Measurements from ENCODE around the gene JDP2.

The JDP2 gene

DNA sequence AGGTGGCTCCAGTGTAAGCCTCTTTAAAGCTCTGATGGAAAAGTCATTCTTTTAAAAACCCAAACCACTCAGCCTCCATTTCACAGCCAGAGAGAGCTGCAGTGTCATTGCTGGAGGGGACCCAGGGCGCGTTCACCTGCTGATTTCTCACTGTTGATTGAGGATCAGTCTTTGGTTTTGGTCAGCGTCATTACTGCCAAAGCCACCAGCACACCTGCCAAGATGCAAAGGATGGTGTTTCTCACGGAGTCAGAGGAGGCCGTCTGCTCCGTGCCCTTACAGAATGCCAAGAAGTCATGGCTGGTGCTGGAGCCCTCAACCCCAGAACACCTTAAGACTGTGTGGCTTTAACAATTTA is 61.6 kb downstream of the JDP2 start:
- no peak for DNase-seq

DNA sequence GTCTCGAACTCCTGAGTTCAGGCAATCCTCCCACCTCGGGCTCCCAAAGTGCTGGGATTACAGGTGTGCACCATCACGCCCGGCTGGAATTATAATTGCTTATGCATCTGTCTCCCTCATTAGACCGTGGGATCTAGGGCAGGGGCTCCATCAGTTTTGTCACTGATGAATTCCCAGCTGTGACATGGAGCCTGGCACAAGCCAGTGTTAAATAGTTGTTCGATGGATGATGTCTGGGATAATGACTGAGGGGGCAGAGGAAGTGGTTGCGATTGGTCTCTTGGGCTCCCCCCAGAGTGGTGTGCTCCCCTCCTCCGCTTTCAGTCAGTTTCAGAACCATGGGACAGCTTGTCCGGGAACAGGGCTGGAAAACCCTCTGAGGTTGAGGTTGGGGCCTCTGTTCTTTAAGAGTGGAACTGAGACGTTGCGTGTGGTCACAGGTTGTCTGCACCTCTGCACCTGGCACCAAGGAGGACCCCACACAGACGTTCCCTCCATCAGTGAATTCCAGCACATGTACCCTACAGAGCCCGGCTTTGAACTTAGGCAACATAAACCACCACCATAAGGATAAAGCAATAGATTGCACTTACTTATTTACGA is 63.7 kb downstream of the JDP2 start:
- DNase-seq: no peak

DNA sequence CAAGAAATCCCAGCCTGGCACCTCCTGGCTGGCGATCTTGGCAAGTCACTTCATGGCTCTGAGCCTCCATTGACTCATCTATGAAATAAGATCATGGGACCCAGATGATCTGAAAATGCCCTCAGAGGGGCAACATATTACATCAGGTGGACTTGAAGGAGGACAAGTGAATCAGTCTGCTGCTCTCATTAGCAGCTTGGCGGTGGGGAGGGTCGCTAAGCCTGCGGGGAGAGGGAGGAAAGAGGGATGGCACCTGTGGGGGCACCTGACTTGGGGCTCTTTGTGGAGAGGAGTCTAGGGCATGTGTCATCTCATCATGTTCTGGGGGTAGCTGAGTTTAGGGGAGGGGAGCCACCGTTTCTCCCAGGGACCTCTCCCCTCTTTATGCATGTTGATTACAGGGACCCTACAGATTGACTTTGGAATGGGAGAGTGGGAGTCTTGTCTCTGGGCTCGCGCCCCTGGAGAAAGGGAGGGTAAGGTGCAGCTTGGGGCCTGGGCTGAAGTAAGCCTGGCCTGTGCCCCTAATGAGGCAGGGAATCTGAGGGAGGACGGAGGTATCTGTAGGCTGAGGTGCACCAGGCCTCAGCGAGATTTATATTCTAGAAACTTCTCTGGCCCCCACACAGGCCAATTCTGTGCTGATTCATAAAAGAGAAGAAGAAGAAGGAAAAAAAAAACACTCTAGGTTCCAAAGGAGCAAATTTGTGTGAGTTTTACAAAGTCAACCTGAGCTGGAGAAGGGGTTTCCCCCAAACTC is 65.2 kb downstream of the JDP2 start:
- no peak for DNase-seq

DNA sequence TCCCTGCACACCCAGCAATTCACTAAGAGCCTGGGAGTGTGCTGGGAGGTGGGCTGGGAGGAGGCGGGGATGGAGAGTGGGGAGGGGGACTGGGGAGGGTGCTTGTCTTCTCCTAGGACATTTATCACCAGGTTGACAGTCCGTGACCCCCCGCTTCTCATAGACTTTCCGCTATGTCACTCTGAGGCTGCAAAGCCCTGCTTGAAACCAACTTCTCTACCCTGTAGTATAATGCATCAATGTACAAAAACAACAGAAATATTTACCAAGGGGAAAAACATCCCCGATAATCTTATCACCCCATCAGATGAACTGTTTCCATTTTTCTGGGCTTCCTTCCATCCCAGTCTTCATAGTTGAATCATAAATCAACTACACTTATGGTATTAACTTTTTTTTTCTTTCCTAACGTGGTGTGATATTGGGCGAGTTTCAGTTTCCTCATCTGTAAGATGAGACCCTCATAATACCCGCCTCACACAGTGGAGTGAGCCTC is 65.8 kb downstream of the JDP2 start:
- no peak for DNase-seq

DNA sequence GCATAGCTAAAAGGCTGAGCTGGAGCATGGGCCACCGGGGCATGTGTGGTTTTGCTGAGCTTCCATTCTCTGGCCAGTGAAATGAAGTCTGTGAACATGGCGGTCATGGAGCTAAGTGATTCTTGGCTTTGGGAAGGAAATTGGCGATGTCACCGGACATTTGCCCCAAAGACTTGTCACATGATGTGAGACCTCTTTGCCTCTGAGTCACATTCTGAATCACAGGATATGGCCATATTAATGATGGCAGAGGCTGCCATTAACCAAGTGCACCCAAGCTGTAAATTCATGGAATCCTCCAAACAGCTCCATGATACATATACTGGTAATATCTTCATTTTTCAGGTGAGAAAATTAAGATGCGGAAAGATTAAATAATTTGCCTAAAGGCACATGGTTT is 67.1 kb downstream of the JDP2 start:
- DNase-seq: no peak

DNA sequence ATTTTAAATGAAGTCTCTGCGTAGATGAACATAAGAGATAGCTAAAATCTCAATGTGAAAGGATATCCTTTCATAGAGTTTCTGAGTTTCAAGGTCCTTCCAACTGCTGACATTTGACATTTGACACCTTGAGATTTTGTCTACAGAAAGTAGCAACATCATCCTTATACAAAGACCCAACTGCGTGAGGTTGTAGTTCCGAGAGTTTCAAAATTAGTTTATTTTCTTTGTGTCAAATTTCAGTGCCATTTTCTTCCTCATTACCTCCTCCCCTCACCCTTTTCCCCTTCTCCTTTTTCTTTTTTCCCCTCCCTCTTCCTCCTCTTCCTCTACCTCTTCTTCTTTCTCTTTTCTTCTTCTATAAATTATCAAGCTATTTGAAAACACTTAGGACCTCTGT is 67.6 kb downstream of the JDP2 start:
- DNase-seq: no peak

DNA sequence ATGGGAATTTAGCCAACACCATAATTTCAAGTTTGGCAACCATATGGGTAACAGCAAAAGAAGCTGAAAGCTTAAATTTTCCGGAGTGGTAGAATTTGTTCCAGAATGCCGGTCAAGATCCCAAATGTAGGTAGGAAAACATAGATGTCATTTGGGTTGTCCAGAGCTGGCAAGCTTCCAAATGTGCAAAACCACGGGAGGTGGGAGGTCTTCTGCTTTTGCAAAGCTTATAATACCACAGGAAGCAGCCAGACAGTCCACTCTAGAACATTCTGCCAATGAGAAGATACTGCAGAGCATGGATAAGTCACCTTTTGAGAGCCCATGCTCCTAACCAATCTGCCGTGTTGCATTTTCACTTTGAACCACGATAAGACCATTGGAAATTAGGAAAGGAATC is 68.1 kb downstream of the JDP2 start:
- no peak for DNase-seq

DNA sequence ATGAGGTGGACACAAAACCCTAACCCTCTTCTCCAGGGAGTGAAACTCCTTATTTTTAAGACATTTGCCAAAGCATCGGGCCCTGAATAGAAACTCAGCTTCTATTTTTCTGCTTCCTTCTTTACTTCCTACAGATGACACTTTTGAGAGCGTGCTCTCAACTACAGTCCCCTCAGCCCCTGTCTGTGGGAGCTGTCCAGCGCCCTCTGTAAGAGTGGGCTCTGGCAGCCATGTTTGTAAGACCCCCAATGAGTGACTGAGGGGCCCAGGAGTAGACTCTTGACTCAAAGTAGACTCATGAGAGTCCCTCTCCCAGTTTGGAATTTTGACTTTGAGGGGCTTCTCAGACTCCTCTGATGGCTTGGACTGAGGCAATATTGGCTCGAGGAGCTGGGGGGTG is 68.9 kb downstream of the JDP2 start:
- no peak for DNase-seq

DNA sequence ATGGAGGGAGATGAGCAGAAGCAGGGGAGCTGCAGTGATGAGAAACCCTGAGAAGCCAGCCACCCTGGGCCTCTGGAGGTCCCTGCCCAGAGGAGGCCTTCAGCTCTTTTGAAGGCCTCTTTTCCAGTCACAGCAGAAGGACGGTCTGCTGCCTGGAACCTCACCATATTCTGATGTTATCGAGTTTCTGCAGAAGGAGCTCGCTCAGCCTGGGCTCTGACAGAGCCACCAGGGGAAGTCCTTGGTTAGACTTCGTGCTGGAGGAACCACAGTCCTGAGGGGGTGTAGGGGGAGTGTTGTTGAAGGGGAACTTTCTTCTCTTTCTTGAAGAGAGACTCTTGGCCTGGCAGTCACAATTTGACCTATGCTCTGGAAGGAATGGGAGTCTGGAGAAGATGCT is 69.4 kb downstream of the JDP2 start:
- no peak for DNase-seq

DNA sequence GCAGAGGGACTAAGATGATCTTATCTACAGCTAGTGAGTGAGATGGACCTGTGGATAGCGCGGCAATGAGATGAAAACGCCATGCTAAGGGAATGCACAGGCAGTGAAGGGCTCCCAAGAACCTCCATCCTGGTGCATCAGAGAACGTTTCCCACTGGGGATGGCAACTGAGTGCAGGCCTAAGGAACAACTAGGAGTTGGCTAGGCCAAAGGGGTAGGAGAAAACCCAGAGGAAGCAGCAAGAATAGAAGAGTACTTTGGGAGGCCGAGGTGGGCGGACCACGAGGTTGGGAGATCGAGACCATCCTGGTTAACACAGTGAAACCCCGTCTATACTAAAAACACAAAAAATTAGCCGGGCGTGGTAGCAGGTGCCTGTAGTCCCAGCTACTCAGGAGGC is 69.9 kb downstream of the JDP2 start:
- no peak for DNase-seq

DNA sequence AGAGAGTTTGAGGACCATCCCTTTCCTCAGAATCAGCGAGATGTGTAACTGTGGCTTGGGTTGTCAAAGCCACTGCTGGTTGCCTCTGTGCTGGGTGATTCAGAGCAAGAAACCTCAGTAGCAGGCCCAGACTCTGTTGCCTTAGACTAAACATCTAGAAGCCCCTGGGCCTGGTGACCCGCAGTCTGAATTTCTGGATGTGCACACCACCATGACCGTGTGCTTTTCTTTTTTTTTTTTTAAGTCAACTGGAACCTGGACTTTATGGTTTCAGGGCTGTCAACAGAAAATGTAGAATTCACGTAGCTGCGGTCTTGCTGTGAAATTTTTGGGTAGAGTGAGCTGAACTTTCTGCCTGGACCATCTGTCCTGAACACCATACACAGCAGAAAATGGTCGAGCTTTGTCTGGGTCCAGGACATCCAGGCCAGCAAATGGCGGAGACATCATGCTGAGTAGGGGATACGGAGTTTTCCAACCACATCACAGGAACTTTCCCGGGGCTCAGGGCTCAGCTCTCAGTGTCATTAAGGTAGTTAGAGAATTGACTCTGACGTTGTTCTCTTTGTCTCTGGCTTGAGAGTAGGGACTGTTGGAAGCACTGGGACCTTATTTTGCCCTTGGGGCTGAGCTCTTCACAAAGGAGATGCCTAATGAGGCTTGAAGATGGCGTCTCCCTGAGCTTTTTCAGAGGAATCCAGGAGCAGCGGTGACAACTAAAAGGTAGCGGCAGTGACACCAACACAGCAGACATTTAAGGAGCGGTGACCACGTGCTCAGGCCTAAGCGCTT is 71.5 kb downstream of the JDP2 start:
- DNase-seq: no peak

DNA sequence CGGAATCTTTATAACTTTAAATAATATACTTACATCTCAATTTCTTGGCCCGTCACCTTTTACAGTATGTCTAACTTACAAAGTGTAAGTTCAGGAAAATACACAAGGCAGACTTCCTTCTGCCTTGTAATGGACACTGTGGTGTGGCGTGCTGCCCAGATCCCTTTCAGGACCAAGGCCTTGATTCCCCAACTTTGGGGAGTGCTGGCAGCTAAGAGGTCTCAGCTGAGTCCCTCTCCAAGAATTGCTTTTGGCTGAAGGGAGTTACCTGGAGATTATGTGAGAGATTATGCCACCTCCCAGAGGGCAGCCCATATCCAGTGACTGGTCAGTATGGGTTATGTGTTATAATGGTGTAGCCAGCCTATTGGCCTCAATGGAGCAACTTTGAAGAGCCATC is 73.3 kb downstream of the JDP2 start:
- DNase-seq: no peak

DNA sequence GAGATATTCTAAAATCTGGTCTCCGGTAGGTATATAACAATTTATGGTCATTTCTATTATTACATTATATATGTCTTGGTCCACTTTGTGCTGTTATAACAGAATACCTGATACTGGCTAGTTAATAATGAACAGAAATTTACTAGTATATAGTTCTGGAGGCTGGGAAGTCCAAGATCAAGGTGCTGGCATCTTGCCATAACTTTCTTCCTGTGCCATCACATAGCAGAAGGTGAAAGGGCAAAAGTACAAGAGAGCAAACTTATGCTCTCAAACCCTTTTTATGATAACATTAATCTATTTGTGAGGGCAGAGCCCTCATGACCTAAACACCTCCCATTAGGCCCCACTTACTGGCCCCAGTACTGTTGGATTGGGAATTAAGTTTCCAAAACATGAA is 76.6 kb downstream of the JDP2 start:
- DNase-seq: no peak

DNA sequence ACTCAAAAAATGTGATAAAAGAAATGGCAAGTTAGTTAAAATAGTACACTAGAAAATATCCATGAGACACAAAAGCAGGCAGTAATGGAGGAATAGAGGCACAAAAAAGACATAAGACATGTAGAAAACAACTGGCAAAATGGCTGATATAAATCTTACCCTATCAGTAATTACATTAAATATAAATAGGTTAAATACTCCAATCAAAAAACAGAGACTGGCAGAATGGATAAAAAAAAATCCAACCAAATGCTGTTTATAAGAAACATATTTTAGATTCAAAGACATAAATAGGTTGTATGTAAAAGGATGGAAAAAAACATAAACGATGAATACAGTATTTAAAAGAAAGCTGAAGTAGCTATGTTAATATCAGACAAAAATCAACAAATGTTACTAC is 79.1 kb downstream of the JDP2 start:
- DNase-seq: no peak

DNA sequence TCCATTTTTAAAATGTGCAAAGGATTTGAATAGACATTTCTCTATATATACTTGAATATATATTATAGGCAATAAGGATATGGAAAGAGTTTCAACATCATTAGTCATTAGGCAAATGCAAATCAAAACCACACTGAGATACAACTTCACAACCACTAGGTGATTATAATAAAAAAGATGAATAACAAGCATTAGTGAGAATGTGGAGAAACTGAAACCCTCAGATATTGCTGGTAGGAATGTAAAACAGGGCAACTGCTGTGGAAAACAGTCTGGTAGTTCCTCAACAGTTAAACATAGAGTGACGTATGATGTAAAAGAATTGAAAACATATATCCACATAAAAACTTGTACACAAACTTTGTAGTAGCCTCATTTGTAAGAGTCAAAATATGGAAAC is 82.7 kb downstream of the JDP2 start:
- DNase-seq: no peak

DNA sequence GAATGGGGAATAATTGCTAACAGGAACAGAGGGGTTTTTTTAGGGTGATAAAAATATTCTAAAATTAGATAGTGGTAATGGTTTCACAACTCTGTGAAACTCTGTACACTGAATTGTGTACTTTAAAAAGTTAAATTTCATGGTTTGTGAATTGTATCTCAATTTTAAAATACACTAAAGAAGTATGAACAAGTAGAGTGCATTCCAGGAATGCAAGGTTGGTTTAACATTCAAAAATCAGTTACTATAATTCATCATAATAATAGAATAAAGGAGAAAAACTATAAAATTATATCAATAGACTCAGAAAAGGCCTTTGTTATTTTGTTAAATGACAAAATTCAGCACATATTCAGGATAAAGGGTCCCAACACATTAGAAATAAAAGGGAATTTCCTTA is 83.4 kb downstream of the JDP2 start:
- no peak for DNase-seq

DNA sequence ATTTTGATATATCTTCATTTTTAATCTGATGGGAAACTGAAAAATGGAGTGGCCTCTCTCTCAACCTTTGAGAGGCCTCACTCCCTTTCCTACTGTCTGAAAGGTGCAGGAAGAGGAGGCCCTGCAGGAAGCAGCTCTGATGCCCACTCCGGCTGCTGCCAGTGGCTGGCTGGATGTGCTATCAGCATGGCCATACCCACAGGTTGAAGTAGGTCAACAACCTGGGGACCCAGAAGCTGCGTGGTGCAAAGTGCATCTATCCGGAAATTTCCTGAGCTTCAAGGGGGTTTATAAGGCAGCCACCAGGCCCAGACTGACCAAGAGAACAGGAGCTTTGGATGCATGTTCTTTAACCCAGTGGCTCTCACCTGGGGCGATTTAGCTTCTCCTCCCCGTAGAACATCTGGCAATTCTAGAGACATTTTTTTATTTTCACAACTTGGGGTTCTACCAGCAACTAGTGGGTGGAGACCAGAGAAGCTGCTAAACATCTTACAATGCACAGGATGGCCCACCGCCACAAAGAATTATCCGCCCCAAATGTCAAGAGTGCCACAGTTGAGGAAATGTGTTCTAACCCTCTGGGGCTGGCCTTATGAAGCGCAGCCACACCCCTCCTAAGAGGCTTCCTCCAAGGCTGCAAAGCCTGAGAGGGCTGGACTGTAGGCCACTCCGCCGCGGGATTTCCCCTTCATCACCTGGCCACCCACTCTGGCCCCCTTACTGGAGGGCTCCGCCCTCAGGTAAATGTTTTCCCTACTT is 86.3 kb downstream of the JDP2 start:
- peak; percentile 68 for DNase-seq

DNA sequence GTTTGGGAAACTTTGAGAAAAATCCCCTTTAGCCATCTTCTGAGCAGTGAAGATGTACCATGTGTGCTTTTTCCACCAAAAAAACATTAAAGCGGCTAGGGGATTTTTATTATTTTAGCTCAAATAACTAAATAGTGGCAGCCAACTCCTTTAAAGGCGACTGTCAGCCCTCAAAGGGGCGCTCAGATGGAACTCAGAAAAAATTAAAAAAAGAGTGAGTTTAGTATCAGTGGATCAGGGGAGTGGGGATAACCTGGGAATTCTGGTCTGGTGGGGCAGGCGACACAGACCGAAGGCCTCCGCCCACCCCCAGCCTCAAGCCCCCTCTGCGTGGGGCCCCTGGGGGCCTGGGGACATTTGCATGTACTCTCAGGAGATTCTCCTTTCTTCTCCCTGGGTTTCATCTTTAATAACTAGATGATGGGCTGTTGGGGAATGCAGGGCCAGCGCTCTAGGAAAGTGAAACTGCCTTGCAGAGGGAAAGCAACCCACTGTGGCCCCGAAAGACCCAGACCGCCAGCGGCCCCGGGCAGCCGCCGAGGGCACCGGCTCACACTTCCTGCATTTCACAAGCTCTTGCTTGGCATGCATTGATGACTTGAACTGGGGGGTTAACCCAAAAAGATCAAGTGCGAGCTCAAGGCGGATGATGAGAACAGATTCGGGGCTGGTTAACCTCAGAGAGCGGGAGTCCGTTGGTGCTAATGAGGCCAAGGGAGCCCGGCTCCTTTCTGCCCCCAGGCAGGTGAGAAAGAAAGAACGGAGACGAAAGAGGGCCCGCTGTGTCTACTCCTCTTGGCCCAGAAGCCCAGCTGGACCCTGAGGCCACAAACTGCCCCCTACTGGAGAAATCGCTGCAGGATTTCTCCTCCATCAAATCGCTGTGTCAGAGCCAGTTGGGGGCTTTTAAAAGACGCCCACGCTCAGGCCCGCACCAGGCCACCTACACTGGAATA is 87.1 kb downstream of the JDP2 start:
- peak; percentile 71 for DNase-seq

DNA sequence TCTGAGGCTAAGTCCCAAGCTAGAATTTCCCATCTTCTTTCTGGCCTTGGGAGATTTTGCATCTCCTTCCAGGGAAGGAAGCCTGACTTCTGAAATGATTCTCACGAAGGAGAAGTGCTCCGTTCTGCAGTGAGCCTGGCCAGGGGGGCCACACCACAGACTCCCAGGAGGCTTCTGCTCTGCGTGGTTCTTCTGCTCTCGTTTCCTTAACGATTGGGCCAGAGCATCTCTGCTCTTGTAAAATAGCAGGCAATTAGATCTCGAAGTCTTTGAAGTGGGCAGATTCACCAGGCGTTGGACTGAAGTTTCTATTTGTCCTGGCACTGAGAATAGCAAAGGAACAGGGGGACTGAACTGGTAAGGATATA is 87.8 kb downstream of the JDP2 start:
- DNase-seq: no peak

DNA sequence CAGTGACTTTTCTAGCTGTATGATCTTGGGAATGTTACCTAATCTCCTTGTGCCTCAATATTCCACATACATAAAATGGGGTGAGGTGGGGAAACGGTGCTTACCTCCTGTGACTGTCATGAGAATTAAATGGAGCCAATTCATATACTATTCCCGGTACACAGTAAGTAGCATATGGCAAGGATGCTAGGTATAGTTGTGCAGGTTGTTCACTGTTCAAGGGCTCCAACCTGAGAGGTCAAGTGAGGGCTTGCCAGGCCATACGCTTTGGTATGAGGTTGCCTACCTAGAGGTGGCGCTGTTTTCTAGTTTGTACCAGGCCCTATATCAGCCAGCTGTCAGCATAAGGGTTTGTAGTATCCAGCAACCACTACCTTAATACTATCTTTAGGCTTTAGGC is 90.8 kb downstream of the JDP2 start:
- peak; percentile 62 for DNase-seq

DNA sequence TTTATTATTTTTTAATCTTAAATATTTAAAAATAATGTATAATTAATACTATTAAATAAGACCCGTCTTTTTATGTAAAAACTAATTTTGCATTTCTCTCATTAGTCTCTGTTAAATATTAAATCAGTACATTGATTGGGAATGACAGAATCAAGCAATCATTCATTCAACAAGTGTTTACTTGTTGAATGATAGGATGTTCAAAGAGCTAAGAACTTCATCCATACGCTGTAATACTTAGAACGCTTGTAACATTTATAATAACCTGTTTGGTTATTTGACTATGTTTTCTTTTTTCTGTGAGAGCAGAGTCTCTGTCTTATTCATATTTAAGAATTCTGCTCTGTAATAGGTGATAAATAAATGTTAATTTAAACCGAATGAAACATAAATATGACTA is 91.6 kb downstream of the JDP2 start:
- DNase-seq: no peak
